ENCODE measurements around the gene CCL14. TPM values are rescaled to one million over a fixed set of nuclear protein-coding genes. Genes with fewer than 3 reads are reported as not detected.
"Not testable (repeated sequence)": the region's sequence is repeated elsewhere in the genome, so short reads cannot be mapped to it uniquely, and the experiment has no call there.

The CCL14 gene
- total RNA-seq, 2 experiments from 2014 or later, result not detected

- Mint-ChIP-seq H3K4me3 (no peak overlapping the region), H3K27ac (peak overlapping the region; percentile 42), H3K4me1 (peaks cover 12% of the 10 kb centered on the region), H3K9me3 (ENCODE audit: low read depth) (no peaks in the 10 kb centered on the region), H3K27me3 (no peaks in the 10 kb centered on the region), H3K36me3 (no peaks in the 10 kb centered on the region)
- CTCF ChIA-PET, result interaction anchor here (0.9 to 2.6 kb wide), 11 partner anchors 9 to 241 kb away, joined by 3 to 17 read pairs (median 5); partner anchors contain the start of gene CCL14
- ATAC-seq (no peak), DNase-seq (no peak)
Measured at GRCh38 chr17:36004594-36005108, 18.1 kb upstream of the CCL14 start.

DNA sequence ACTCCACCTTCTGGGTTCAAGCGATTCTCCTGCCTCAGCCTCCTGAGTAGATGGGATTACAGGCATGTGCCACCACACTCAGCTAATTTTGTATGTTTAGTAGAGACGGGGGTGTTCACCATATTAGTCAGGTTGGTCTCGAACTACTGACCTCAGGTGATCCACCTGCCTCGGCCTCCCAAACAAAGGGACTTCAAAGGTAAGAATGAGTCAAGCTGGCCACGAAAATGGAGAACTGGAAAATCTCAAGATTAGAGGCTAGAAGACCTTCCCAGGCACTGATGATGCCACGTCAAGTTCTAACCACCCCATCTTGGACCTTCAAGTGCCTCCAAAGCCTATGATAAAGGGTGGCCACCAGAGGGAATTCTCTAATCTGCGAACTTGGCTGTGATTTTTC lies 16.1 kb upstream of the CCL14 start:
- H3K36me3 Mint-ChIP-seq, result no peaks in the 10 kb centered on the region
- CTCF ChIA-PET, result no interaction called here
- no peak overlapping the region for H3K27ac Mint-ChIP-seq
- no peaks in the 10 kb centered on the region for H3K27me3 Mint-ChIP-seq
- H3K4me3 Mint-ChIP-seq, result no peak overlapping the region
- no peak for DNase-seq
- peaks cover 12% of the 10 kb centered on the region for H3K4me1 Mint-ChIP-seq
- ATAC-seq, result no peak
- no peaks in the 10 kb centered on the region for H3K9me3 Mint-ChIP-seq (ENCODE audit: low read depth)

GRCh38 chr17:36001862-36002603 lies 15.5 kb upstream of the CCL14 start:
- Mint-ChIP-seq H3K4me3 (no peak overlapping the region), H3K4me1 (peaks cover 12% of the 10 kb centered on the region), H3K27ac (no peak overlapping the region), H3K9me3 (ENCODE audit: low read depth) (no peaks in the 10 kb centered on the region), H3K36me3 (no peaks in the 10 kb centered on the region), H3K27me3 (no peaks in the 10 kb centered on the region)
- CTCF ChIA-PET, result interaction anchor here (0.9 kb wide), 1 partner anchor 26 kb away, joined by 3 read pairs; no protein-coding TSS in a partner anchor
- ATAC-seq (no peak), DNase-seq (no peak)

DNA sequence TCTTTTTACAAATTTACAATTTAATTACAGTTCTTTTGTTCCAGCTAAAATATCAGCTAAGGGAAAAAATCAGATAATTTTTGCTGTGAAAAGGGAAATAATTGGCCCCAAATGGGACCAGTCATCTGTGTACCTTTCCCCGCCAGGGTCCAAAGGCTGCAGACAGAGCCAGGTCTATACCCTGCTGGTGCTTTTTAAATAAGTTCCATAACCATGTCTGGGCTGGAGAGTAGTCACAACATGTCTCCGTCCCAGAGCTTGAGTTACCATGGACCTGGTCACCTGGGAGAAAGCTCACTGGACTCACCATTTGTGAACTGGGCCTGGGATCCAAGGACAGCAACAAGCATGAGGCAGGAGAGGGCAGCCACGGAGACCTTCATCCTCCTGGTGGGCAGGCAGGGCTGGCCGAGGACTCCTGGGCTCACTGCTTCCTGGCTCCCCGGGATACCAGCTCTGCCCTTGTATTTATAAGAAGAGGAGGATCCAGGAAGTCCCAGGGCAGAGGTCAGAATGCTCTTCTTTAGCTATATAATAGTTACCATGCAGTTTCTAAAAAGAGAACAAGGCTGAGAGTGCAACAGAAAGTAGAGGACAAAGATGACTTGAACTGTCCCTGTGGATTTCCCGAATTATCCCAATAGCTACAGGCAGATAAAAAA lies 14.7 kb upstream of the CCL14 start, which contains the start of gene CCL15:
TSS of gene CCL15 (minus strand) at position 444 of the 662 bp plus-strand sequence. CDS start at position 383, 61 bp downstream.
- no peaks in the 10 kb centered on the region for H3K36me3 Mint-ChIP-seq
- H3K27me3 Mint-ChIP-seq, result no peaks in the 10 kb centered on the region
- peaks cover 19% of the 10 kb centered on the region for H3K4me1 Mint-ChIP-seq
- CTCF ChIA-PET, result interaction anchor here (0.9 kb wide), 1 partner anchor 25 kb away, joined by 3 read pairs; no protein-coding TSS in a partner anchor
- DNase-seq (no peak), ATAC-seq (no peak)
- no peak within 1 kb of the TSS for H3K4me3 Mint-ChIP-seq
- no peak within 1 kb of the TSS for H3K27ac Mint-ChIP-seq
- H3K9me3 Mint-ChIP-seq (ENCODE audit: low read depth), result no peaks in the 10 kb centered on the region

- no peaks in the 10 kb centered on the region for H3K9me3 Mint-ChIP-seq (ENCODE audit: low read depth)
- H3K4me1 Mint-ChIP-seq, result peaks cover 19% of the 10 kb centered on the region
- ATAC-seq, result no peak
- H3K36me3 Mint-ChIP-seq, result no peaks in the 10 kb centered on the region
- no peak for DNase-seq
- CTCF ChIA-PET, result no interaction called here
- H3K27me3 Mint-ChIP-seq, result peaks cover under 1% of the 10 kb centered on the region
- no peak overlapping the region for H3K4me3 Mint-ChIP-seq
- no peak overlapping the region for H3K27ac Mint-ChIP-seq
Measured at GRCh38 chr17:36000732-36001109, 14.2 kb upstream of the CCL14 start.

- CTCF ChIA-PET, result interaction anchor here (1.4 kb wide), 1 partner anchor 29 kb away, joined by 3 read pairs; no protein-coding TSS in a partner anchor
- H3K4me3 Mint-ChIP-seq, result no peak overlapping the region
- DNase-seq, result no peak
- H3K4me1 Mint-ChIP-seq, result peaks cover 7% of the 10 kb centered on the region
- no peak overlapping the region for H3K27ac Mint-ChIP-seq
- ATAC-seq, result no peak
- peaks cover 13% of the 10 kb centered on the region for H3K27me3 Mint-ChIP-seq
- peaks cover 6% of the 10 kb centered on the region for H3K9me3 Mint-ChIP-seq (ENCODE audit: low read depth)
- peaks cover 7% of the 10 kb centered on the region for H3K36me3 Mint-ChIP-seq
Measured at GRCh38 chr17:35998756-35999155, 12.2 kb upstream of the CCL14 start.

GRCh38 chr17:35998018-35998545 lies 11.6 kb upstream of the CCL14 start:
- H3K27ac Mint-ChIP-seq, result no peak overlapping the region
- no peak for ATAC-seq
- CTCF ChIA-PET, result interaction anchor here (1.4 kb wide), 1 partner anchor 29 kb away, joined by 3 read pairs; no protein-coding TSS in a partner anchor
- H3K9me3 Mint-ChIP-seq (ENCODE audit: low read depth), result peaks cover 6% of the 10 kb centered on the region
- peaks cover 13% of the 10 kb centered on the region for H3K27me3 Mint-ChIP-seq
- H3K4me1 Mint-ChIP-seq, result peaks cover 7% of the 10 kb centered on the region
- H3K36me3 Mint-ChIP-seq, result peaks cover 8% of the 10 kb centered on the region
- DNase-seq, result no peak
- no peak overlapping the region for H3K4me3 Mint-ChIP-seq

DNA sequence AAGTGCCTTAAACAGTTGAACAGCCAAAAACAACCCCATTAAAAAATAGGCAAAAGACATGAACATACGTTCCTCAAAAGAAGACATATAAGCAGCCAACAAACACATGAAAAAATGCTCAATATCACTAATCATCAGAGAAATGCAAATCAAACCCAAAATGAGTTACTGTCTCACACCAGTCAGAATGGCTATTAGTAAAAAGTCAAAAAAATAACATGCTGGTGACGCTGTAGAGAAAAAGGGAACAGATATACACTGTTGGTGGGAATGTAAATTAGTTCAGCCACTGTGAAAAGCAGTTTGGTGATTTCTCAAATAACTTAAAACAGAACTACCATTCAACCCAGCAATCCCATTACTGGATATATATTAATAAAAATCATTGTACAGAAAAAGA lies 8.8 kb upstream of the CCL14 start:
- not testable (repeated sequence) for H3K9me3 Mint-ChIP-seq (ENCODE audit: low read depth); H3K36me3 Mint-ChIP-seq

GRCh38 chr17:35991075-35991474 lies 4.5 kb upstream of the CCL14 start:
- H3K27ac Mint-ChIP-seq, result no peak overlapping the region
- peaks cover 16% of the 10 kb centered on the region for H3K36me3 Mint-ChIP-seq
- DNase-seq (no peak), ATAC-seq (no peak)
- H3K4me3 Mint-ChIP-seq, result no peak overlapping the region
- peaks cover 2% of the 10 kb centered on the region for H3K4me1 Mint-ChIP-seq
- peaks cover 17% of the 10 kb centered on the region for H3K27me3 Mint-ChIP-seq
- CTCF ChIA-PET, result interaction anchor here (1.2 kb wide), 1 partner anchor 157 kb away, joined by 3 read pairs; no protein-coding TSS in a partner anchor
- H3K9me3 Mint-ChIP-seq (ENCODE audit: low read depth), result peaks cover 11% of the 10 kb centered on the region

More for the DNA sequence above, 8.8 kb upstream of the CCL14 start:
- H3K4me3 Mint-ChIP-seq, DNase-seq, ATAC-seq, H3K4me1 Mint-ChIP-seq, H3K27ac Mint-ChIP-seq: not testable (repeated sequence)
- peaks cover 17% of the 10 kb centered on the region for H3K27me3 Mint-ChIP-seq
- CTCF ChIA-PET, result interaction anchor here (1.4 to 1.6 kb wide), 2 partner anchors 10 to 154 kb away, joined by 3 to 5 read pairs; no protein-coding TSS in a partner anchor

DNA sequence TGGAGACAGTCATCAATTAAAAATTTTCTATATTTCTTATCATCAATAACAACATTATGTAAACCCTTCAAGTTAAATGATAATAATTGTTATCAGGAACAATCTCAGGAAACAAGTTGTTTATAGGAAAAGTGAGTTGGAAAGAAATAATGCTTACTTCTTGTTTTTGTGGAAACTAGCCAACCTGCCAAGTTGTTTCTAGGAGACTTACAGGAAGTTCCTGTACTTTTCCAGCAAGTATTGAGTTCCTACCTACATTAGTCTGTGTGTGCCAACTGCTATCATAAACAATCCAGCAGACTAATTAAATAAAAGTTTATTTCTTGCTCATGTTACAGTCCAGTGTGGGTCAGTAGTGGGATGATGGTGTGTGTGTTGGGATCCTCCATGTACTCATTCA lies 1.6 kb upstream of the CCL14 start:
- Mint-ChIP-seq H3K36me3 (peaks cover 8% of the 10 kb centered on the region), H3K9me3 (ENCODE audit: low read depth) (peaks cover 5% of the 10 kb centered on the region), H3K4me1 (peaks cover 2% of the 10 kb centered on the region), H3K27me3 (peaks cover 4% of the 10 kb centered on the region), H3K4me3 (no peak overlapping the region), H3K27ac (no peak overlapping the region)
- DNase-seq (no peak), ATAC-seq (no peak)
- CTCF ChIA-PET, result interaction anchor here (2.0 to 2.3 kb wide), 2 partner anchors 12 to 19 kb away, joined by 5 to 7 read pairs; no protein-coding TSS in a partner anchor

GRCh38 chr17:35984140-35984539 lies 2.4 kb downstream of the CCL14 start:
- Mint-ChIP-seq H3K27ac (no peak overlapping the region), H3K9me3 (ENCODE audit: low read depth) (peaks cover 3% of the 10 kb centered on the region), H3K4me1 (peaks cover 11% of the 10 kb centered on the region), H3K36me3 (peaks cover 5% of the 10 kb centered on the region), H3K4me3 (no peak overlapping the region), H3K27me3 (no peaks in the 10 kb centered on the region)
- ATAC-seq (no peak), DNase-seq (no peak)
- CTCF ChIA-PET, result interaction anchor here (4.0 kb wide), 1 partner anchor 15 kb away, joined by 15 read pairs; no protein-coding TSS in a partner anchor

DNA sequence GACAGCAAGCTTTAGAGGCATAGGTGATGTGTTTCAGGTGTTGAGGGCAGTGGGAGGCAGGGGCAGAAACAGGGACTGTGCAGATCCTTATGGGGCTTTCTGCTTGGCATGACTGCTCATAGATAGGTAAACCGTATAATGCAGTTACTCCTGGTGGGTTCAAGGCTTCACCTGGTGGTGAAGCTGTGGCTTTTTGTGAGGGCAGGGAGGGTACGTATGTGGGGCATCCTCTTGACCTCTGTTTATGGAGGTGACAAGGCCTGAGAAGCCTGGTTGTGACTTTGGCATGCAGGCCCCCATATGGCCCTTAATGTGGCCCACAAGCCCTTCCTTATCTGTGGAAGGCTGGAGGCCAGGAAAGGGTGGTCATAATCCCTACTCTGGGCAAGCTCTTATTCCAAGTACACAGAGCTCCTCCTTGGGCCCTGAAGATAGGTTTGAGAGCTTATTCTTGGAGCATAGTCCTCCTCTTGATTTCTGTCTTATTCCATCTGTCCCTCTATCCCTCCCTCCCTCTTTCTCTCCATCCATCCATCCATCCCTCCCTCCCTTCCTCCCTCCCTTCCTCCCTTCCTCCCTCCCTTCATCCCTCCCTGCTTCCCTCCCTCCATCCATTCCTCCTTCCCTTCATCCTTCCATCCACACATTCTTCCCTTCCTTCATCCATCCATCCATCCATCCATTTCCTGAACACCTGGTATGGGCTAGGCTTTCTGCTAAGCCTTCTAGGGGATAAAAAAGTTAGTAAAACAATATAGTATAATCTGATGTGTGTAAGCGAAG lies 3.9 kb downstream of the CCL14 start:
- ATAC-seq (no peak), DNase-seq (no peak)
- no peaks in the 10 kb centered on the region for H3K9me3 Mint-ChIP-seq (ENCODE audit: low read depth)
- H3K4me1 Mint-ChIP-seq, result peaks cover 11% of the 10 kb centered on the region
- no peak overlapping the region for H3K27ac Mint-ChIP-seq
- CTCF ChIA-PET, result interaction anchor here (0.8 to 16.0 kb wide), 8 partner anchors 13 to 166 kb away, joined by 3 to 465 read pairs (median 6); no protein-coding TSS in a partner anchor
- H3K36me3 Mint-ChIP-seq, result peaks cover 2% of the 10 kb centered on the region
- H3K27me3 Mint-ChIP-seq, result no peaks in the 10 kb centered on the region
- no peak overlapping the region for H3K4me3 Mint-ChIP-seq

Measured in activated CD8-positive, alpha-beta memory T cell treated with anti-CD3 and anti-CD28 coated beads, Interleukin-2, amount 10 ng/mL, durations not matched to agents 7 days and 5 days (primary cell).